ENCODE measurements around the gene FOXP1.

Gene FOXP1

DNA sequence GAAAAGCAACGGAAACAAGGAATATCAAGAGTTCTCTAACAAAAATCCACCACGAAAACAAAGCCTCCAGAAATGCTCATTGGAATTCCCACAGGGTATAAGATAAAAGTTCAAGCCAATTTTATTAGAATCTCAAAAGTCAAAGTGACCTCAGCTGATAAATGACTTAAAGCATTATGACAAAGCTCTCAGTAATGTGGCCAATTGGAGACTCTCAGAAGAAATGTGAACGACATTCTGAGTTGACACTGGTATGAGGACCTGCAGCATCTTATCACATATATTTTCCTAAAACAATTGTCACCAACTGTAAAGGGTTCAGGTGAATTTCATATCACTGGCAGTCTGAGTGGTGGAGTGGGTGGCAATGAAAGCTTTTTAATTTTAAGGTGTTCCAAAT, 199.1 kb downstream of the FOXP1 start:
- no peak overlapping the region for H3K4me3 Mint-ChIP-seq
- H3K27me3 Mint-ChIP-seq (ENCODE audit: low read depth): no peaks in the 10 kb centered on the region
- peaks cover 9% of the 10 kb centered on the region for H3K4me1 Mint-ChIP-seq
- peaks cover 2% of the 10 kb centered on the region for H3K9me3 Mint-ChIP-seq
- H3K36me3 Mint-ChIP-seq (ENCODE audit: low read depth): no peaks in the 10 kb centered on the region
- no peak for TF ChIP-seq CTCF (IDR thresholded peaks at IDR 0.05; ENCODE audit: unreplicated experiment in 3 of 3)
- no peak overlapping the region for H3K27ac Mint-ChIP-seq

DNA sequence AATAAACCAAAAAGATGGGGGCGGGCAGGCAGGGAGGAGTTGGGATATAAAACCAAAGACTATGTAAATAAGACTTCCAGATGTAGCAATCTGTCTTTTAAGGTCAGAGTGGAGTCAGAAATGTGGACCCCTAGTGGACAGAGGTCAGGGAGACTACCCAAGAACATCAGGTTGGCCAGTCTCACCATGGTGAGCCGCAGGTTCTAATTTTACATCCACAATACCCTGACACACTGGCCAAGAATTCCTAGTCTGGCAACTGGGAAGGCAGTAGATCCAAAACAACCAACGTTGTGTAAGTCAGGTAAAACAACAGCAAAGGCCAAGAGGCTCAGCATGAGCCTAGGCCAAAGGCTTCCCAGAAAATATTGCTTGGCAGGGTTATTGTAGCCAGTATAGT, 203.4 kb downstream of the FOXP1 start:
- no peaks in the 10 kb centered on the region for H3K4me1 Mint-ChIP-seq
- TF ChIP-seq CTCF (IDR thresholded peaks at IDR 0.05; ENCODE audit: unreplicated experiment in 3 of 3): no peak

DNA sequence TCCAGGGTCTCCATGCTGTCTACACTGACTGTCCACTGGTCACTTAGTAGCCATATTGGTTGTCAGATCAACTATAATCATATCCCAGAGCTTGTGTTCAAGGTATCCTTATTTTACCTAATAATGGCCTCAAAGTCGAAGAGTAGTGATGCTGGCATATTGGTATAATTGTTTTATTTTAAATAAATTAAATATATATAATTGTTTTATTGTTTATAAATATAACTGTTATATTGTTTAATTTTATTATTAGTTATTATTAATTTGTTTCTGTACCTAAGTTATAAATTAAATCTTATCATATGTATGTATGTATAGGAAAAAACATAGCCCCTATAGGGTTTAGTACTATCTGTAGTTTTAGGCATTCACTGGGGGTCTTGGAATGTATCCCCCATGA, 205.0 kb downstream of the FOXP1 start:
- H3K36me3 Mint-ChIP-seq (ENCODE audit: low read depth): peaks cover 3% of the 10 kb centered on the region
- H3K27ac Mint-ChIP-seq: no peak overlapping the region

More for the DNA sequence above, 203.4 kb downstream of the FOXP1 start:
- Mint-ChIP-seq H3K27me3 (ENCODE audit: low read depth) (no peaks in the 10 kb centered on the region), H3K9me3 (no peaks in the 10 kb centered on the region), H3K27ac (no peak overlapping the region), H3K4me3 (no peak overlapping the region), H3K36me3 (ENCODE audit: low read depth) (peaks cover 3% of the 10 kb centered on the region)

GRCh38 chr3:71376911-71377310, 206.6 kb downstream of the FOXP1 start:
- Mint-ChIP-seq H3K4me3 (no peak overlapping the region), H3K9me3 (no peaks in the 10 kb centered on the region), H3K4me1 (peaks cover 9% of the 10 kb centered on the region), H3K36me3 (ENCODE audit: low read depth) (peaks cover 3% of the 10 kb centered on the region), H3K27ac (no peak overlapping the region), H3K27me3 (ENCODE audit: low read depth) (peaks cover 4% of the 10 kb centered on the region)
- TF ChIP-seq CTCF (IDR thresholded peaks at IDR 0.05; ENCODE audit: unreplicated experiment in 3 of 3): no peak

More for the DNA sequence above, 205.0 kb downstream of the FOXP1 start:
- Mint-ChIP-seq H3K27me3 (ENCODE audit: low read depth) (no peaks in the 10 kb centered on the region), H3K9me3 (no peaks in the 10 kb centered on the region), H3K4me1 (no peaks in the 10 kb centered on the region), H3K4me3 (no peak overlapping the region)
- TF ChIP-seq CTCF (IDR thresholded peaks at IDR 0.05; ENCODE audit: unreplicated experiment in 3 of 3): no peak

DNA sequence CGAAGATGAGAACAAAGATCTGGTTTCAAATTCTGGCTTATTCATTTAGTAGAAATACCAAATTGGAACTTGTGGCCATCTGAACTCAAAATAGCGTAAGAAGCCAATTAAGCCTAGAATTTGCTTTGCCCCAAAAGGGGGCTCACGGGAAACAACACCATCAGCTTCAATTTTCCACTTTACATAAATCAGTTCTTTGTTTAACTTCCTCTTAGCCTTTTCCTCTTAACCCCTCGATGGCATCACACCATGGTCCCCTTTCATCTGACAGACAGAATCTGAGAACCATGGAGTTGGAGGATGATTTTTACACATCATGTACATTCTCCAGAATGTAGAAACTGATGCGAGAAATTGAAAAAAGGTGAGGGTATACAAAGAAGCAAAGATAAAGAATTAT, 207.0 kb downstream of the FOXP1 start:
- TF ChIP-seq CTCF (IDR thresholded peaks at IDR 0.05; ENCODE audit: unreplicated experiment in 3 of 3): no peak
- Mint-ChIP-seq H3K27me3 (ENCODE audit: low read depth) (peaks cover 4% of the 10 kb centered on the region), H3K4me1 (peaks cover 9% of the 10 kb centered on the region), H3K9me3 (no peaks in the 10 kb centered on the region), H3K4me3 (no peak overlapping the region), H3K36me3 (ENCODE audit: low read depth) (peaks cover 3% of the 10 kb centered on the region), H3K27ac (no peak overlapping the region)

DNA sequence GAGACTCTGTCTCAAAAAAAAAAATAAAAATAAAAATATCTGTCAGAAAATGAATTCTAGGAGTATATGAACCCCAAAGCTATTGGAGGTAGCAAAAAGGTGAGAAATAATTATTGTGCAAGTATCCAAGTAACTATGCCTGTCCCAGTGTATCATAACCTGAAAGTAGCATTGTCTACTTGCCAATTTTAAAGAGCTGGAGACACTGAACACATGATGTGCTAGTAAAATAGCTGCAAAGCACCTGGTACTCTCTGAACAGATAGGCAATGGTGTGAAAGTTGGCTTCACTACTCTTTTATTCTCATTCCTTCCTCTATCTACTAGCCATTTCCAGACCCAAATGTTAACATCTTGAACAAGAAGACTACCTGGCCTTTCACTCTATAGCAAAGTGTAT, 208.9 kb downstream of the FOXP1 start:
- H3K27ac Mint-ChIP-seq: no peak overlapping the region
- no peaks in the 10 kb centered on the region for H3K9me3 Mint-ChIP-seq
- peaks cover 4% of the 10 kb centered on the region for H3K27me3 Mint-ChIP-seq (ENCODE audit: low read depth)
- peaks cover 20% of the 10 kb centered on the region for H3K4me1 Mint-ChIP-seq
- H3K36me3 Mint-ChIP-seq (ENCODE audit: low read depth): peaks cover 3% of the 10 kb centered on the region
- H3K4me3 Mint-ChIP-seq: no peak overlapping the region
- TF ChIP-seq CTCF (IDR thresholded peaks at IDR 0.05; ENCODE audit: unreplicated experiment in 3 of 3): no peak
